Caco-2 (cell line): ENCODE measurements around the gene NR6A1. TPM values are rescaled to one million over a fixed set of nuclear protein-coding genes. Genes with fewer than 3 reads are reported as not detected.

ENCODE experiments used
- BruUV-seq: library from RNA; stranded (reverse); fragments of 400-500 nt; replicated peaks from 2 replicates; lab custom pipeline; 2021; lab: Mats Ljungman, UMichigan
- CTCF ChIA-PET: fragments of 300-600 bp; sonication (Branson Sonifier 250); formaldehyde crosslinking; loops from one replicate; lab custom pipeline; 2022; ENCODE audit warnings: antibody characterized with exemption; lab: Charles Lee
- POLR2A ChIA-PET: fragments of 300-600 bp; sonication (Branson Sonifier 250); formaldehyde crosslinking; loops from one replicate; lab custom pipeline; 2022; ENCODE audit warnings: antibody characterized with exemption; lab: Charles Lee
- DNase-seq, 2 experiments: peaks; one replicate each; pipeline versions ENCODE4 v3.0.0 to v3.0.0-alpha.2; 2020 to 2022
- H3K27me3 ChIP-seq: replicated peaks from 2 replicates; pipeline ENCODE4 v1.6.0; 2011; ENCODE audit warnings: low read length; ENCODE audit not compliant: control insufficient read depth, insufficient read depth
- H3K36me3 ChIP-seq: 2 replicates; pipeline ENCODE4 v1.5.1; 2011; ENCODE audit warnings: low read length; ENCODE audit not compliant: control insufficient read depth, insufficient read depth
- H3K4me1 ChIP-seq: fragments of 250-450 bp; sonication (Bioruptor Pico); 2 replicates; pipeline ENCODE4 v1.5.1; 2020; ENCODE audit warnings: mild to moderate bottlenecking
- H3K4me3 ChIP-seq: 2 replicates; pipeline ENCODE4 v1.5.1; 2011; ENCODE audit warnings: low read depth, mild to moderate bottlenecking, control low read depth, low read length
- H3K9me3 ChIP-seq: fragments of 250-450 bp; sonication (Bioruptor Pico); 2 replicates; pipeline ENCODE4 v1.5.1; 2020; ENCODE audit warnings: mild to moderate bottlenecking, moderate library complexity
- H3K27ac Mint-ChIP-seq: one replicate; pipeline ENCODE4 v1.8.0; 2022; ENCODE audit warnings: mixed read lengths; ENCODE audit not compliant: unreplicated experiment
- H3K27me3 Mint-ChIP-seq: one replicate; pipeline ENCODE4 v1.8.0; 2022; ENCODE audit warnings: mixed read lengths; ENCODE audit not compliant: insufficient read depth, unreplicated experiment
- H3K36me3 Mint-ChIP-seq: one replicate; pipeline ENCODE4 v1.8.0; 2022; ENCODE audit warnings: mild to moderate bottlenecking, mixed read lengths; ENCODE audit not compliant: insufficient read depth, unreplicated experiment
- H3K4me1 Mint-ChIP-seq: one replicate; pipeline ENCODE4 v1.8.0; 2022; ENCODE audit warnings: low read depth, mixed read lengths; ENCODE audit not compliant: unreplicated experiment
- H3K4me3 Mint-ChIP-seq: one replicate; pipeline ENCODE4 v1.8.0; 2022; ENCODE audit warnings: mild to moderate bottlenecking, moderate library complexity, mixed read lengths; ENCODE audit not compliant: unreplicated experiment
- H3K9me3 Mint-ChIP-seq: one replicate; pipeline ENCODE4 v1.8.0; 2022; ENCODE audit warnings: mixed read lengths; ENCODE audit not compliant: unreplicated experiment
- CTCF ChIP-seq, 2 experiments: fragments of 200-600 bp in 1 of 2; IDR thresholded peaks; 1 replicate in 1 of 2; 2 replicates in 1 of 2; pipeline versions ENCODE4 v1.5.1 to v1.8.0; 2011 to 2022; ENCODE audit warnings: antibody characterized with exemption in 1 of 2, control low read depth in 1 of 2, inconsistent platforms in 1 of 2, low read depth in 1 of 2, low read length in 1 of 2, mild to moderate bottlenecking in 1 of 2, moderate library complexity in 1 of 2; ENCODE audit not compliant: insufficient read depth in 1 of 2, severe bottlenecking in 1 of 2, unreplicated experiment in 1 of 2
- intact Hi-C: fragments of 100-400 bp; cut with micrococcal nuclease; formaldehyde crosslinking; loops from one replicate; pipeline ENCODE4 v1.10.0; 2022; ENCODE audit not compliant: unreplicated experiment
- total RNA-seq: library from RNA; stranded (reverse); gene quantifications from 2 replicates; pipeline ENCODE4 v1.2.3, GENCODE V29; 2022

The NR6A1 gene
- total RNA-seq, 1 experiment from 2014 or later = 33.6 TPM

- no peaks in the 10 kb centered on the region for H3K9me3 ChIP-seq
- peaks cover 1% of the 10 kb centered on the region for H3K27me3 ChIP-seq
- TSS peak; percentile 70 for BruUV-seq
- H3K36me3 ChIP-seq = no peaks in the 10 kb centered on the region
- DNase-seq = peak; percentile 84 to 88
- H3K9me3 Mint-ChIP-seq = no peaks in the 10 kb centered on the region
- TF ChIP-seq CTCF (IDR thresholded peaks at IDR 0.05; ENCODE audit: insufficient read depth in 1 of 2, low read depth in 1 of 2, low read length in 1 of 2, severe bottlenecking in 1 of 2, unreplicated experiment in 1 of 2) = peak; percentile 95
- H3K4me3 ChIP-seq = peak overlapping the region; percentile 55
- peak overlapping the region; percentile 100 for H3K4me3 Mint-ChIP-seq
- peaks cover 18% of the 10 kb centered on the region for H3K4me1 Mint-ChIP-seq
- CTCF ChIA-PET = interaction anchor here (0.6 to 12.7 kb wide), 6 partner anchors 10 to 114 kb away, joined by 3 to 325 read pairs (median 4); partner anchors contain the start of genes ARPC5L, RPL35 and WDR38
- intact Hi-C loops = loop anchor here (1.0 to 10.0 kb wide), 3 partner anchors 38 to 603 kb away; partner anchors contain the start of gene GOLGA1
- H3K36me3 Mint-ChIP-seq = peaks cover 22% of the 10 kb centered on the region
- peak overlapping the region; percentile 98 for H3K27ac Mint-ChIP-seq
- no peaks in the 10 kb centered on the region for H3K27me3 Mint-ChIP-seq
- POLR2A ChIA-PET = interaction anchor here (0.9 kb wide), 2 partner anchors 80 to 81 kb away, joined by 3 read pairs; partner anchors contain the start of gene WDR38
- no peaks in the 10 kb centered on the region for H3K4me1 ChIP-seq
Measured at GRCh38 chr9:124771867-124772679, 962 bp upstream of the NR6A1 start.

- peak; percentile 42 to 56 for DNase-seq
- intact Hi-C loops = loop anchor here (1.0 to 10.0 kb wide), 3 partner anchors 36 to 604 kb away; partner anchors contain the start of gene GOLGA1
- no peak for TF ChIP-seq CTCF (IDR thresholded peaks at IDR 0.05; ENCODE audit: insufficient read depth in 1 of 2, low read depth in 1 of 2, low read length in 1 of 2, severe bottlenecking in 1 of 2, unreplicated experiment in 1 of 2)
- Histone ChIP-seq H3K9me3 (no peaks in the 10 kb centered on the region), H3K4me3 (peak overlapping the region; percentile 98), H3K4me1 (no peaks in the 10 kb centered on the region), H3K36me3 (no peaks in the 10 kb centered on the region), H3K27me3 (no peaks in the 10 kb centered on the region)
- no TSS peak for BruUV-seq
- Mint-ChIP-seq H3K27ac (peak overlapping the region; percentile 87), H3K9me3 (no peaks in the 10 kb centered on the region), H3K27me3 (no peaks in the 10 kb centered on the region), H3K4me3 (peak overlapping the region; percentile 100), H3K4me1 (peaks cover 18% of the 10 kb centered on the region), H3K36me3 (peaks cover 22% of the 10 kb centered on the region)
- CTCF ChIA-PET = interaction anchor here (0.7 to 12.7 kb wide), 7 partner anchors 40 to 314 kb away, joined by 3 to 325 read pairs (median 4); partner anchors contain the start of genes ARPC5L, RPL35 and WDR38
- POLR2A ChIA-PET = interaction anchor here (0.6 to 0.9 kb wide), 4 partner anchors 45 to 199 kb away, joined by 3 to 5 read pairs (median 4); partner anchors contain the start of genes ARPC5L and RPL35
Measured at GRCh38 chr9:124770359-124771020, 621 bp downstream of the NR6A1 start.
